H54 (cell line): ENCODE data around the gene IST1.
"Not testable (repeated sequence)": the region's sequence is repeated elsewhere in the genome, so short reads cannot be mapped to it uniquely, and the experiment has no call there.

Experiments used
- DNase-seq: peaks from one replicate; pipeline ENCODE4 v3.0.0; 2011; ENCODE audit warnings: low spot score, mixed read lengths; ENCODE audit not compliant: insufficient read length
- FAIRE-seq: peaks from 3 replicates; lab custom pipeline; 2011; peaks lifted over from hg19 to GRCh38; lab: Jason Lieb, UNC
- POLR2A ChIP-seq: IDR thresholded peaks from 2 replicates; pipeline ENCODE4 v1.6.1; 2011; ENCODE audit warnings: low read depth, mild to moderate bottlenecking, low read length

The IST1 gene

GRCh38 chr16:71865173-71865863 is 30.0 kb upstream of the IST1 start:
- TF ChIP-seq POLR2A = no peak
- no peak for DNase-seq
- no peak for FAIRE-seq

- not testable (repeated sequence) for FAIRE-seq, DNase-seq
Measured at GRCh38 chr16:71867175-71867574, 28.2 kb upstream of the IST1 start.

DNA sequence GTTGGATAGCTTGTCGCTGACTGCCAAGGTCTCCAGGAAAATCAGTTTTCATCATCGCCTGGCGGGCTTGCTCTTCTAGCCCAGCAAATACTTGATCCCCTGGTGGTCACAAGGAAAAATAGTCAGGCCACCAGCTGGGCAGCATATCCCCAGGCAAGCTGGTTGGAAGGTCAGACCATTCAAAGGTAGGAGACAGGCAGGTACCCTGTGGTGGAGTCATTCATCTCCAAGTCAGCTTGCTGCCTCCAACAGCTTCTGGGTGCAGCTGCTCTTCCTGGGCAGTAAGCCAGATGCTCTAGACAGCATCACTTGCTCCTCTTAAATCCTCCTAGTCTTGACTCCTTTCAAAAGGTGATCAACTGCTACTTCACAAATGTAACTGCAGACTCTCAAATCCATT is 27.4 kb upstream of the IST1 start:
- no peak for TF ChIP-seq POLR2A
- FAIRE-seq (no peak), DNase-seq (no peak)

DNA sequence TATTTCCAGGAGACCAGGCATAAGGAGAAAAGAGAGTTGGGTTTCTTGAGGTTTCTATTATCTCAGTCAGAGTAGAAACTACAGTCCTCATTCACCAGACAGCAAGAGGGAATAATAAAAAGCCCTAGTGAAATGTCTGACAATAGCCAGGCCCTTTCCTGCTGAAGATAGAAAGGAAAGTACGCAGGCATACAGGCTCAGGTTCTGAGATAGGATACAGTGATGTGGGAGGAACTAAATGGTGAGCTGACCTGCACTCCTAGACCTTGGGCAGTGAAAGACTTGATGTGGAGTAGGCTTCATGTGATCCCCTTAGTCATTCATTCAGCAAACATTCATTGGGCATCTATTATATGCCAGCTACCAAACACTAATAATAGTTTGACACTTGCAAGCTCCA is 26.2 kb upstream of the IST1 start:
- FAIRE-seq (no peak), DNase-seq (no peak)

GRCh38 chr16:71870818-71871217 is 24.5 kb upstream of the IST1 start:
- TF ChIP-seq POLR2A = no peak
- DNase-seq (no peak), FAIRE-seq (no peak)

More for the DNA sequence above, 26.2 kb upstream of the IST1 start:
- no peak for TF ChIP-seq POLR2A

DNA sequence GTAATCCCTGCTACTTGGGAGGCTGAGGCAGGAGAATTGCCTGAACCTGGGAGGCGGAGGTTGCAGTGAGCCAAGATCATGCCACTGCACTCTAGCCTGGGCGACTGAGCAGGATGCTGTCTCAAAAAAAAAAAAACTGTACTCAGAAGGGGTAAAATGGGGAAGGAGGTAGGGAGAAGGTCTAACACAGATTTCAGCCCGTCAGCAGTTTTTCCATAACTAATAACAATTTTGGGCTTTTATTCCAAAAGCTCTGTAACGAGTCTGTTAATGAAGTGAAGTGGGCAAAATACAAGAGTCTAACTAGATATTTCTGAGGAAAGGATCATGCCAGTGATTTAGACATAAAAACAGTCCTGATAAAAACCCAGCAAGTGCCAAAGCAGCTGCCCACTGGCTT is 22.1 kb upstream of the IST1 start:
- no peak for FAIRE-seq
- DNase-seq = no peak
- no peak for TF ChIP-seq POLR2A

- DNase-seq = no peak
- TF ChIP-seq POLR2A = no peak
- no peak for FAIRE-seq
Measured at GRCh38 chr16:71878911-71879310, 16.4 kb upstream of the IST1 start.

DNA sequence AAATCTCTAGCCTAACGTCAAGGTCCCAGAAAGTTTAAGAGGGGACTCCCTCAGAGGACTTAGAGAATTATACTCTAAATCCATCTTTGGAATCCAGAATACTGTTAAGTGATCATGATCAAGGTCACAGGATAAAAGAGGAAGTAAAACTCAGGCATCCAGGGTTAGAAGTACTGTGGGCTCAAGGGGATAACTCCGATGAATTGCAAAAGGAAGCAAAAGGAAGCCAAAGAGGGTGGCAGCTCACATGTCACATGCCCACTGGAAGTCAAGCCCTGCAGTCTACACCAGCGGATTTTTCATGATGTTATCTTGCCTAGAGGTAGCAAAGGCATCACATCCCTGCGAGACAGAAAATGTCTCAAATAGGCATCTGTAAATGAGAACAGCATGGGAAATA is 15.2 kb upstream of the IST1 start:
- no peak for DNase-seq
- no peak for TF ChIP-seq POLR2A
- no peak for FAIRE-seq

GRCh38 chr16:71882505-71883167 is 12.7 kb upstream of the IST1 start:
- TF ChIP-seq POLR2A = no peak
- DNase-seq (peak; percentile 79), FAIRE-seq (peak; percentile 43)

DNA sequence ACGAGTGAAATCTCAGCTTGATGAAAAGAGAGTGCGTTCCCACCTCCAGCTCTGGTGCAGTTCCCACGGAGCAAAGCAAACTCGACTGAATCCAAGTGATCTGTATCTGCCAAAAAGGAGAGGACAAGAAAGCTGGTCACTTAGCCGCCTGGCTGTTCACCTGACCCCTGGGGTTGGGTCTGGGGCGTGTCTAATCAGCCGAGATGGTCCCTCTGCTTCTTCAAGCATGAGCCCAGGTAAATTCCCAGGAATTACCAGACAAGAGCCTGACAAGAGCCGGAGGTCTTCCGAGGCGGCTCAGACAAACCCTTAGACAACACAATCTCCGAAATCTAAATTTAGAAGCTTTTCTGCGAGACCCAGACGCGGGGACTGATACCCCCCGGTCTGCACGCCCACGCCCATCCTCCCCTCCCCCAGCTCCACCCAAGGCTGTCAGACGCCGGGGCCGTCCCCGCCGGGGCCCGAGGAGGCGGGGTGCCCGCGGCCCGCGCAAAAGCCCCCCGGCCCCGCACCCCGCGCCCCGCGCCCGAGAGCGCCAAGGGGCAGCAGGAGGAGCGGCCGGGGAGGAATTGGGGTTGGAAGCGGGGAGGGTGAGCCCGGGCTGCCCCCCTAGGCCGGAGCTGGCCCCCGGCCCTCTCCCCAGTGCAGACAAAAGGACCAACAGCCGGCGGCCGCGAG is 12.0 kb upstream of the IST1 start:
- DNase-seq (peak; percentile 21), FAIRE-seq (no peak)
- no peak for TF ChIP-seq POLR2A

DNA sequence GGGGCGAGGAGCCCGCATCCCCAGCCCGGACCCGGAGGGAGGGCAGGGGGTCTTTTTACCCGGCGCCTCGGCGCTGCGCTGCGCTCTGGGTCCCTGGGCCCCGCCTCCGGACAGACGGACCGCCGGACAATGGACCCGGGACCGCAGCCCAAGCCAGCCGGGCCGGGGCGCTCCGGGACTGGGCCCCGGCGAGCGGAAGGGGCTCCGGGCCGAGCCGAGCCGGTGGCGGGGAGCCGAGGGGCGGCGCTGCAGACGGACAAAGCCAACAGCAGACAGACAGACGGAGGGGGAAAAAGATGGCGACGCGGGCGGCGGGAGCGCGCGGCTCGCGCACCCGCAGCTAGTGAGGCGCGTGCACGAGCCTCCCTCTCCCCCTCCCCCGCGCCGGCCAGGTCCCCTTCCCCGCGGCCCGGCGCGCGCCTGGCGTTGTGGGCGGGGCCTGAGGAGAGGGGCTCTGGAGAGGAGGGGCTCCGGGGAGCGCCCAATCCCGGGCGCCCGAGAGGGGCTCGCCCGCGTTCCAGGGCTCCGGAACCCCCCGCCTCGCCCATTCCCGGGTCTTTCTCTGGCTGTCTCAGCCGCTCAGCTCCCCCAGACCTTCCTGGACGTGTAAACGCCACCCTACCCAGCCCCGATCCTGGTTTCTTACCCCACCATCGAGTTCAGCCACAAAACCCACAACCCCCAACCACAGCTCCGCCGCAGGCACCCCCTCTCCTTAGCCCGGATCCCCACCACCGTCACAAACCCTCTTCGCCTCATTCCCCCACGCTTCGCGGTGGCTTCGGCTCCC is 11.3 kb upstream of the IST1 start, which contains the start of gene ZNF821:
Gene ZNF821, minus strand, starts transcription at position 334 of the 790 bp plus-strand sequence. CDS start 4,236 bp downstream, outside the sequence.
- DNase-seq (peak; percentile 73), FAIRE-seq (no peak)
- no peak; the same call in 1 of the 2 replicates for TF ChIP-seq POLR2A

DNA sequence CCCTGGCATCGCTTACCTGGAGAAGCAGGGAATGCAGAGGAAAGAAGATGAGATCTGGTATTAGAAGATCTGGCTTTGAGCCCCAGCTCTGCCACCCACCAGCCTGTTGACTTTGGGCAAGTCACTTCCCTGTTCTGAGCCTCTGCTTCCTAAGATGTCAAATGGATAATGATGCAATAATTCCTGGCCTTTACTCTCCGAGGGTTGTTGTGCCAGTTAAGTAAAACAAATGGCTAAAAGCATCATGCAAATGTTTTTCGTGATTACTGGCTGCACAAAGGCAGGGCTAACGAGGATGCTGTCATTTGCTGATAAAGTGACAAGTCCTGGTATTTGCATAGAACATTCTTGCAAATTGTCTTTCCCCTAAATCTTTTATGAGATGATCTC is 10.1 kb upstream of the IST1 start:
- no peak for FAIRE-seq
- no peak for TF ChIP-seq POLR2A
- DNase-seq = no peak

GRCh38 chr16:71889147-71889546 is 6.2 kb upstream of the IST1 start:
- FAIRE-seq (no peak), DNase-seq (no peak)
- TF ChIP-seq POLR2A = no peak

GRCh38 chr16:71893888-71894228 is 1.5 kb upstream of the IST1 start:
- TF ChIP-seq POLR2A = no peak
- no peak for DNase-seq
- FAIRE-seq = no peak
